Adrenal gland (tissue), 5 donors: Measurements from ENCODE around the gene FRRS1L.

Experiments
- POLR2A ChIP-seq, 2 donors: fragments of 450-650 bp; IDR thresholded peaks; one replicate each; pipeline ENCODE4 v1.6.1; 2017; ENCODE audit warnings: antibody characterized with exemption in 2 of 2, mild to moderate bottlenecking in 2 of 2, moderate library complexity in 1 of 2
- TF ChIP-seq, protein P1 (sequence below), 6 experiments: fragments of 450-650 bp in 4 of 6; fragments of 200-600 bp in 2 of 6; sonication (generic) in 1 of 6; IDR thresholded peaks; 1 replicate in 5 of 6; 2 replicates in 1 of 6; pipeline versions ENCODE4 v1.5.1 to v1.8.0; 2016 to 2021; ENCODE audit warnings: antibody characterized with exemption in 6 of 6, mild to moderate bottlenecking in 2 of 6, moderate library complexity in 1 of 6
- donor health status: DM: no; HTN: no; CAD: no.

DNA sequence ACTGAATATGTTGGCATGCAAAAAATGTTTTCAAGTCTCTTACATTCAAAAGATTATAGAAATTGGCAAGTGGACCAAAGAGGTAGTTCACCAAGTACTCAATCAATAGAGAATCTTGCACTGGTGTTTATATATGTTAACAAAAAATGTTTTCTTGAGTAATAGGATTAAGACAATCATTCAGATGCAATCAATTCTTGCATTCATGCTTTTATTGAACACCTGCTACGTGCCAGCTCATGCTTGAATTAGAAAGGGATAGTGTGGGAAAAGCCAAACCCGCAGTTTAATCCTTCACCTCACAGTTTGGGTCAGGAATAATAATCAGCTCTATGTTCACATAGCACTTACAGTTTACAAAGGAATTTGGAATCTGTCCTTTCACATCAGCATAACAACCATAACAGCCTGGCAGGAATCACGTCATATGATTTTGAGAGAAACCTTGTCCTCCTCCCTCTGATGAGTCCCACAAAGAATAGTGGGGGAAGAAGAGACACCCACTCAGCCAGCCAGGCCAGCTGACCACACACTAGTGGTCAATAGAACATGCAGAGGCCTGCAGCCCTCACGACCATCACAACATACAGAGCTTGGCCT, 36.8 kb upstream of the FRRS1L start:
- TF ChIP-seq, protein P1, sequence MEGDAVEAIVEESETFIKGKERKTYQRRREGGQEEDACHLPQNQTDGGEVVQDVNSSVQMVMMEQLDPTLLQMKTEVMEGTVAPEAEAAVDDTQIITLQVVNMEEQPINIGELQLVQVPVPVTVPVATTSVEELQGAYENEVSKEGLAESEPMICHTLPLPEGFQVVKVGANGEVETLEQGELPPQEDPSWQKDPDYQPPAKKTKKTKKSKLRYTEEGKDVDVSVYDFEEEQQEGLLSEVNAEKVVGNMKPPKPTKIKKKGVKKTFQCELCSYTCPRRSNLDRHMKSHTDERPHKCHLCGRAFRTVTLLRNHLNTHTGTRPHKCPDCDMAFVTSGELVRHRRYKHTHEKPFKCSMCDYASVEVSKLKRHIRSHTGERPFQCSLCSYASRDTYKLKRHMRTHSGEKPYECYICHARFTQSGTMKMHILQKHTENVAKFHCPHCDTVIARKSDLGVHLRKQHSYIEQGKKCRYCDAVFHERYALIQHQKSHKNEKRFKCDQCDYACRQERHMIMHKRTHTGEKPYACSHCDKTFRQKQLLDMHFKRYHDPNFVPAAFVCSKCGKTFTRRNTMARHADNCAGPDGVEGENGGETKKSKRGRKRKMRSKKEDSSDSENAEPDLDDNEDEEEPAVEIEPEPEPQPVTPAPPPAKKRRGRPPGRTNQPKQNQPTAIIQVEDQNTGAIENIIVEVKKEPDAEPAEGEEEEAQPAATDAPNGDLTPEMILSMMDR (IDR thresholded peaks at IDR 0.05), result no peak
- no peak for TF ChIP-seq POLR2A (IDR thresholded peaks at IDR 0.05)
